SK-N-SH treated with all-trans-retinoic acid at 6 μM for 48 hours (cell line): ENCODE data around the gene SHB.

Source experiments
- BACH2 ChIP-seq: fragments of 250-450 bp; sonication (Bioruptor Pico); IDR thresholded peaks from 2 replicates; pipeline ENCODE4 v1.9.0; 2021; ENCODE audit warnings: mild to moderate bottlenecking, borderline replicate concordance
- CSRNP3 ChIP-seq: fragments of 250-450 bp; sonication (Bioruptor Pico); IDR thresholded peaks from 2 replicates; pipeline ENCODE4 v1.5.1; 2021; ENCODE audit warnings: mild to moderate bottlenecking, moderate library complexity
- ESRRG ChIP-seq: fragments of 250-450 bp; sonication (Bioruptor Pico); IDR thresholded peaks from 2 replicates; pipeline ENCODE4 v1.6.1; 2021; ENCODE audit warnings: mild to moderate bottlenecking
- ISL1 ChIP-seq: fragments of 250-450 bp; sonication (Bioruptor Pico); IDR thresholded peaks from 2 replicates; pipeline ENCODE4 v2.1.2; 2022; ENCODE audit warnings: mild to moderate bottlenecking, moderate library complexity
- OSR1 ChIP-seq: fragments of 250-450 bp; sonication (Bioruptor Pico); IDR thresholded peaks from 2 replicates; pipeline ENCODE4 v1.8.0; 2022; ENCODE audit warnings: moderate library complexity, mild to moderate bottlenecking, inconsistent platforms
- SNAI2 ChIP-seq: fragments of 250-450 bp; sonication (Bioruptor Pico); IDR thresholded peaks from 2 replicates; pipeline ENCODE4 v1.5.0; 2020; ENCODE audit warnings: mild to moderate bottlenecking, moderate library complexity
- TCF4 ChIP-seq: fragments of 250-450 bp; sonication (Bioruptor Pico); IDR thresholded peaks from 2 replicates; pipeline ENCODE4 v1.8.0; 2021; ENCODE audit warnings: mild to moderate bottlenecking, moderate library complexity, borderline replicate concordance
- TOX ChIP-seq: fragments of 250-450 bp; sonication (Bioruptor Pico); IDR thresholded peaks from 2 replicates; pipeline ENCODE4 v1.8.0; 2021; ENCODE audit warnings: mild to moderate bottlenecking, moderate library complexity, borderline replicate concordance
- ZC3H10 ChIP-seq: fragments of 250-450 bp; sonication (Bioruptor Pico); IDR thresholded peaks from 2 replicates; pipeline ENCODE4 v1.5.1; 2021; ENCODE audit warnings: mild to moderate bottlenecking, moderate library complexity
- ZNF8 ChIP-seq: fragments of 450-650 bp; formaldehyde crosslinking; IDR thresholded peaks from 2 replicates; pipeline ENCODE4 v1.5.0; 2020; ENCODE audit warnings: mild to moderate bottlenecking, moderate library complexity
- TF ChIP-seq, protein P1 (sequence below): fragments of 250-450 bp; sonication (Bioruptor Pico); IDR thresholded peaks from 2 replicates; pipeline ENCODE4 v1.8.0; 2020; ENCODE audit warnings: mild to moderate bottlenecking, moderate library complexity, borderline replicate concordance
- TF ChIP-seq, protein P2 (sequence below): fragments of 250-450 bp; sonication (Bioruptor Pico); IDR thresholded peaks from 2 replicates; pipeline ENCODE4 v1.5.0; 2020; ENCODE audit warnings: mild to moderate bottlenecking, moderate library complexity

- TF ChIP-seq ESRRG (no peak), TCF4 (CRISPR knock-in tag) (no peak), OSR1 (no peak), TOX (CRISPR knock-in tag) (no peak), CSRNP3 (CRISPR knock-in tag) (no peak), ZNF8 (no peak), ZC3H10 (CRISPR knock-in tag) (no peak), BACH2 (CRISPR knock-in tag) (no peak), SNAI2 (CRISPR knock-in tag) (no peak), ISL1 (CRISPR knock-in tag) (no peak)
- TF ChIP-seq, protein P1, sequence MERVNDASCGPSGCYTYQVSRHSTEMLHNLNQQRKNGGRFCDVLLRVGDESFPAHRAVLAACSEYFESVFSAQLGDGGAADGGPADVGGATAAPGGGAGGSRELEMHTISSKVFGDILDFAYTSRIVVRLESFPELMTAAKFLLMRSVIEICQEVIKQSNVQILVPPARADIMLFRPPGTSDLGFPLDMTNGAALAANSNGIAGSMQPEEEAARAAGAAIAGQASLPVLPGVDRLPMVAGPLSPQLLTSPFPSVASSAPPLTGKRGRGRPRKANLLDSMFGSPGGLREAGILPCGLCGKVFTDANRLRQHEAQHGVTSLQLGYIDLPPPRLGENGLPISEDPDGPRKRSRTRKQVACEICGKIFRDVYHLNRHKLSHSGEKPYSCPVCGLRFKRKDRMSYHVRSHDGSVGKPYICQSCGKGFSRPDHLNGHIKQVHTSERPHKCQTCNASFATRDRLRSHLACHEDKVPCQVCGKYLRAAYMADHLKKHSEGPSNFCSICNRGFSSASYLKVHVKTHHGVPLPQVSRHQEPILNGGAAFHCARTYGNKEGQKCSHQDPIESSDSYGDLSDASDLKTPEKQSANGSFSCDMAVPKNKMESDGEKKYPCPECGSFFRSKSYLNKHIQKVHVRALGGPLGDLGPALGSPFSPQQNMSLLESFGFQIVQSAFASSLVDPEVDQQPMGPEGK (CRISPR knock-in tag): no peak
- TF ChIP-seq, protein P2, sequence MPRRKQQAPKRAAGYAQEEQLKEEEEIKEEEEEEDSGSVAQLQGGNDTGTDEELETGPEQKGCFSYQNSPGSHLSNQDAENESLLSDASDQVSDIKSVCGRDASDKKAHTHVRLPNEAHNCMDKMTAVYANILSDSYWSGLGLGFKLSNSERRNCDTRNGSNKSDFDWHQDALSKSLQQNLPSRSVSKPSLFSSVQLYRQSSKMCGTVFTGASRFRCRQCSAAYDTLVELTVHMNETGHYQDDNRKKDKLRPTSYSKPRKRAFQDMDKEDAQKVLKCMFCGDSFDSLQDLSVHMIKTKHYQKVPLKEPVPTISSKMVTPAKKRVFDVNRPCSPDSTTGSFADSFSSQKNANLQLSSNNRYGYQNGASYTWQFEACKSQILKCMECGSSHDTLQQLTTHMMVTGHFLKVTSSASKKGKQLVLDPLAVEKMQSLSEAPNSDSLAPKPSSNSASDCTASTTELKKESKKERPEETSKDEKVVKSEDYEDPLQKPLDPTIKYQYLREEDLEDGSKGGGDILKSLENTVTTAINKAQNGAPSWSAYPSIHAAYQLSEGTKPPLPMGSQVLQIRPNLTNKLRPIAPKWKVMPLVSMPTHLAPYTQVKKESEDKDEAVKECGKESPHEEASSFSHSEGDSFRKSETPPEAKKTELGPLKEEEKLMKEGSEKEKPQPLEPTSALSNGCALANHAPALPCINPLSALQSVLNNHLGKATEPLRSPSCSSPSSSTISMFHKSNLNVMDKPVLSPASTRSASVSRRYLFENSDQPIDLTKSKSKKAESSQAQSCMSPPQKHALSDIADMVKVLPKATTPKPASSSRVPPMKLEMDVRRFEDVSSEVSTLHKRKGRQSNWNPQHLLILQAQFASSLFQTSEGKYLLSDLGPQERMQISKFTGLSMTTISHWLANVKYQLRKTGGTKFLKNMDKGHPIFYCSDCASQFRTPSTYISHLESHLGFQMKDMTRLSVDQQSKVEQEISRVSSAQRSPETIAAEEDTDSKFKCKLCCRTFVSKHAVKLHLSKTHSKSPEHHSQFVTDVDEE (CRISPR knock-in tag): no peak
These were observed 76.1 kb downstream of the SHB start for GRCh38 chr9:37992924-37993349.
